DLD1 (cell line): ENCODE measurements around the gene SUPT6H.

Experiments used
- in situ Hi-C: cut with HindIII; loops from 2 replicates; pipeline ENCODE4 v1.10.0; 2017; ENCODE audit warnings: low sequenced_read_pairs

SUPT6H gene

DNA sequence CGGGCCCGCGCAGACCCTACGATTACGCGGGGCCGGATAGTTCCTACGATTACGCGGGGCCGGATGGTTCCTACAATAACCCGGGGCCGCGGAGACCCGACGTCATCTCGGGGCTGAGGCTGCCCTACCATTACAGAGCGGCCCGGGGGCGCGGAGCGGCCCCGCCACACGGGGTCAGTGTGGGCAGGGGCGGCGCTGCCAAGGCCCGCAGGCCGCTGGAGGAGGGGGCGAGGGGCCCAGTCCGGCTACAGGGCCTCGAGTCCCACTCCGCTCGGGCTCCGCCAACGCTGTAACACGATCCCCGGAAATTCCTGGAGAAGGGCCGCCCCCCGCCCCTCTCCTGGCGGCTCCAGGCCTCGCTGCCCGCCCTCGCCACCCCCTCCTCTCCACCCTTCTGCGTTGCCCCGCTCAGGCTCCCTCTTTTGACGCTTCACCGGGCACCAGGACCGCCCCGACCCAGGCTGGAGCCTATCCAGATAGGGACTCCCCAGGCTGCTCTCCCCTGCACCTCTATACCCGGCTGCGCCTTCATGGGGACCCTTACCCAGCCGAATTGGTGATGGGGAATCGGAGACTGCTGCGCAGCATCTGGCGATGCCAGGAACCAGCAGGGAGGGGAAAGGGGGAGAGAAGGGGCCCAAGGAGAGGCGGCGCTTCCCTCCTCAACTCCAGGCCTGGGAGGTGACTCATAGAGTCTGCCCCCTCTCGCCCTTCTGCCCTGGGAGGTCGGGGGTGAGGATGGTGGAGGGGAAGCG is 55.8 kb downstream of the SUPT6H start, which contains the start of gene RAB34:
Gene RAB34 (minus strand): TSS at position 291 of the 755 bp plus-strand sequence. CDS start 602 bp downstream, outside the sequence.
- in situ Hi-C loops, result no loop called here

DNA sequence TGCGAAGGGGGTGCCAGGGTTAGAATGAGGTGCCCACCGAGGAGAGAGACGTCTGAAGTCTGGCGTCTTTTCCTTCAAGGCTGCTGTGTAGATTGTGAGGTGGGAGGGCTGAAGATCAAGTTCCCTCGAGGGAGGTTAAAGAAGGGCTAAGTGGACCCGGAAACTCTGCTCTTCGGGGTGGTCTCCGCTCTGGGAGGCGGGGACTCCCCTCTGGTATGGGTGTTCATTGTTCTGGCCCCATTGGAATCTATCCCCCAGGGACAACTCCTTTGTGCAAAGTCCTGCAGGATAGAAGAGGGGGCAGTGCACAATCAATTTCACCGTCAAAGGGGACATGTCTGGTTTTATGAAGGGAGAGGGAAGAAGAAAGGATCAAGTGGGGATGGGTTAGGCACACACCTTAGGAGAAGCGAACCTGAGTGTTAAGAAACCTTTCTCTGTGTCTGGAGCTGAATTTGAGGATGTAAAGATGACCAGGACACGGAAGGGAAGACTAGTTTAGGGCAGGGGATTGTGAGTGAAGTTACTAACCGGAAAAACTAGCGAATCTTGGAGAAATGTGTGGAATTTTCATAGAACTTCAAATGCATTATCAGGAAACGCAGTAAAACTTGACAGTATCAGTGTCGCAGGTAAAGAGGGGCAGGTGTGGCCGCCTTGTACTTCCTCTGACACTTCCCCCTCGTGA is 56.5 kb downstream of the SUPT6H start:
- in situ Hi-C loops, result no loop called here

DNA sequence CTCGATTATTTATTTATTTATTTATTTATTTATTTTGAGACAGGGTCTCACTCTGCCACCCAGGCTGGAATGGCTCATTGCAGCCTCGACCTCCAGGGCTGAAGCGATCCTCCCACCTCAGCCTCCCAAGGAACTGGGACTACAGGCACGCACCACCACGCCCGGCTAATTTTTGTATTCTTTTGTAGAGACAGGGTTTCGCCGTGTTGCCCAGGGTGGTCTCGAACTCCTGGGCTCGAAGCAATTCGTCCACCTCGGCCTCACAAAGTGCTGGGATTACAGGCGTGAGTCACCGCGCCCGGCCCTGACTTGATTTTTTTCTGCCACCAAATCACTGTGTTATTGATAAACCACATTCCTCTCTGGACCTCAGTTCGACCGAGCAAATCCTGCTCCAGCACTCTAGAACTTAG is 57.0 kb downstream of the SUPT6H start:
- in situ Hi-C loops, result no loop called here

DNA sequence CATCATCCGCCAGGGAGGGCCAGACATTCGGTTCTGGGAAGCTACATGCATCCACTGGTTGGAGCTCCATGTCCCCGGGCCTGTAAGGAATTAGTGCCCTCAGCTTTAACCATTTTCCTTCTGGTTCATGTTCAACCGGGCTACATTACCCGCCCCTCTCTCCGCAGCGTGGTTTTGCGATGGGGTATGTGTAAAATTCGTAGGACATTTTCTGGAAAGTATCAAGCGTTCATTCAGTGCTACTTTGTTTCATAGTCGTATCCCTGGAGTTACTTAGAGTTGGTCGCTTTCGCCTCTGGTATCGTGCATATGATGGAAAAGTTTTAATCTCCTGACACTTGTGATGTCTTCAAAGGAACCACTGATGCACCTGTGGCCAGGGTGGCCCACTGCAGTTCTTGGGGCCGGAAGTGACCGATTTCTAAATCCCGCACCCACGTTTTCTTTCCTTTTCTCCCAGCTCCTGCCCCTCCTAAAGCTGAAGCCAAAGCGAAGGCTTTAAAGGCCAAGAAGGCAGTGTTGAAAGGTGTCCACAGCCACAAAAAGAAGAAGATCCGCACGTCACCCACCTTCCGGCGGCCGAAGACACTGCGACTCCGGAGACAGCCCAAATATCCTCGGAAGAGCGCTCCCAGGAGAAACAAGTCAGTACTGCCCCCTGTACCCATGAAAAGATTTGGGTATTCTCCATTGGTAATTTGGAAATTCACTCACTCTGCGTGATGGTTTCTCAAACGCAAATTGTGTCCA is 58.4 kb downstream of the SUPT6H start:
- in situ Hi-C loops, result loop anchor here (10.0 kb wide), 1 partner anchor 214 kb away; no protein-coding TSS in a partner anchor

DNA sequence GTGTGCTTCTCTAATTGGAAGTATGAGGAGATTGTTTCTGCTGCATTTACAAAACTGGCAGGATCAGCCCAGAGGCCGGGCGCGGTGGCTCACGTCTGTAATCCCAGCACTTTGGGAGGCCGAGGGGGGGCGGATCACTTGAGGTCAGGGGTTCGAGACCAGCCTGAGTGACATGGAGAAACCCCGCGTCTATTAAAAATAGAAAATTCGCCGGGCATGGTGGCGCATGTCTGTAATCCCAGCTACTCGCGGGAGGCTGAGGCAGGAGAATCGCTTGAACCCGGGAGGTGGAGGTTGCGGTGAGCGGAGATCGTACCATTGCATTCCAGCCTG is 59.0 kb downstream of the SUPT6H start:
- in situ Hi-C loops, result loop anchor here (10.0 kb wide), 1 partner anchor 214 kb away; no protein-coding TSS in a partner anchor

DNA sequence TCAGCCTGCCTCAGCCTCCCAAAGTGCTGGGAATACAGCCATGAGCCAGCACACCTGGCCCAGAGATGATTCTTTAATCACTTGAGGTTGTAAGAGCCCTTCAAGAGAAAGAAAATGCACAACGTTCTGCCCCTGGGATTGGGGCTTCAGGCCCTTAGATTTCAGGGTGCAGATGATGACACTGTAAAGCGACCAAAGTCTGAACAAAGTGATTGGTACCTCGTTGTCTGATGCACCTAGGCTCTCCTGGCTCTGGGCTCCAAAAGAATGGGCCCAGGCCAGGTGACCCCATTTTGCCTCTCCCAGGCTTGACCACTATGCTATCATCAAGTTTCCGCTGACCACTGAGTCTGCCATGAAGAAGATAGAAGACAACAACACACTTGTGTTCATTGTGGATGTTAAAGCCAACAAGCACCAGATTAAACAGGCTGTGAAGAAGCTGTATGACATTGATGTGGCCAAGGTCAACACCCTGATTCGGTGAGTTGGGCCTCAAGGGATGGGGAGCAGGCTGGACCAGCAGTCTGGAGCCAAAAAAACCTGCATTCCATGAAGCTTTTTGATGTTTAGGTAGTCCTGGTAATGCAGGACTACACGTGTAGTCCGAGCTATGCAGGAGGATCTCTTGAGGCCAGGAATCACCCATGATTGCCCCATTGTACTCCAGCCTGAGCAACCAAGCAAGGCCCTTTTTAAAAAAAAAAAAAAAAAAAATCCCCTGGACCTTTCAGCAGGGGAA is 60.6 kb downstream of the SUPT6H start:
- in situ Hi-C loops, result loop anchor here (10.0 kb wide), 1 partner anchor 212 kb away; no protein-coding TSS in a partner anchor

DNA sequence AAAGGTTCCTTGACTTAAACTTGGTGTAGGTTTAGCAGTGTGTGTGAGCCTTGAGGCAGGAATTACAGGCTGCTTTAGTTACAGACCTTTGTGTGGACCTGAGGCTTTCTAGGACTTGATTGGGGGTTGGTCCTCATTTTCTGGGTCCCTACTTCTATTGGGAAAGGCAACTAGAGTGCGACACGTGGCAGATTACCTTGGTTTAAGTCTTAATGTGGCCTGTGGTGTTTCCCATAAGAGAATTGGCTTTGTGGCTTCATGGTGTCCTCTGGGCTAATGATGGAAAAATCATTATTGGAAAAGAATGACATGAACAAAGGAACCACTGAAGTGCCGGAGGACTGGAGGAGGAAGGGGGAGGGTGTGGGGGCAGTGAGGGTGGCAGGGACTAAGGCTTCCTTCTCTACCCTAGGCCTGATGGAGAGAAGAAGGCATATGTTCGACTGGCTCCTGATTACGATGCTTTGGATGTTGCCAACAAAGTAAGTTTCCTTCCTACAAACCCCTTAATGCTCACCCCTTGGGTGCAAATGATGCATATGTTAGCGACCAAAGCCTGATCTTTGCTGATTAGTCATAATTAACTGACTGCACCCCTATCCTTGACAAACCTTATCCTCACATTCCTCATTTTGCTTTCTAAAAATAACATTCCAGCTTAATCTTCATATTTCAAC is 61.3 kb downstream of the SUPT6H start:
- in situ Hi-C loops, result loop anchor here (10.0 kb wide), 1 partner anchor 212 kb away; no protein-coding TSS in a partner anchor

DNA sequence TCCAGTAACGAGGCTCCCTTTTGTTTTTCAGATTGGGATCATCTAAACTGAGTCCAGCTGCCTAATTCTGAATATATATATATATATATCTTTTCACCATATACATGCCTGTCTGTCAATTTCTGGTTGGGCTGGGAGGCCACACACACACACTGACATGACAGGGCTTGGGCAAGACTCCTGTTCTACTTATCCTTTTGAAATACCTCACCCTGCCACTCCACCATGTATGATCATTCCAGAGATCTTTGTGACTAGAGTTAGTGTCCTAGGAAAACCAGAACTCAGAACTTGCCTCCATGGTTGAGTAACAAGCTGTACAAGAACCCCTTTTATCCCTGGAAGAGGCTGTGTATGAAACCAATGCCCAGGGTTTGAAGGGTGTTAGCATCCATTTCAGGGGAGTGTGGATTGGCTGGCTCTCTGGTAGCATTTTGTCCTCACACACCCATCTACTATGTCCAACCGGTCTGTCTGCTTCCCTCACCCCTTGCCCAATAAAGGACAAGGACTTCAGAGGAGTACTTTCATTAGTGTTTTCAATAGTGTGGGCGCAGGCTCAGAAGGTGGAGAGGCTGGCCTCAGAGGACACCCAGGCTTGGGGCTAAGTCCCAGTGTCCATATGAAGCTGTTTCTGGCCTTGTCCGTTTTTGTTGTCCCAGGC is 62.0 kb downstream of the SUPT6H start:
- in situ Hi-C loops, result loop anchor here (10.0 kb wide), 1 partner anchor 211 kb away; no protein-coding TSS in a partner anchor

DNA sequence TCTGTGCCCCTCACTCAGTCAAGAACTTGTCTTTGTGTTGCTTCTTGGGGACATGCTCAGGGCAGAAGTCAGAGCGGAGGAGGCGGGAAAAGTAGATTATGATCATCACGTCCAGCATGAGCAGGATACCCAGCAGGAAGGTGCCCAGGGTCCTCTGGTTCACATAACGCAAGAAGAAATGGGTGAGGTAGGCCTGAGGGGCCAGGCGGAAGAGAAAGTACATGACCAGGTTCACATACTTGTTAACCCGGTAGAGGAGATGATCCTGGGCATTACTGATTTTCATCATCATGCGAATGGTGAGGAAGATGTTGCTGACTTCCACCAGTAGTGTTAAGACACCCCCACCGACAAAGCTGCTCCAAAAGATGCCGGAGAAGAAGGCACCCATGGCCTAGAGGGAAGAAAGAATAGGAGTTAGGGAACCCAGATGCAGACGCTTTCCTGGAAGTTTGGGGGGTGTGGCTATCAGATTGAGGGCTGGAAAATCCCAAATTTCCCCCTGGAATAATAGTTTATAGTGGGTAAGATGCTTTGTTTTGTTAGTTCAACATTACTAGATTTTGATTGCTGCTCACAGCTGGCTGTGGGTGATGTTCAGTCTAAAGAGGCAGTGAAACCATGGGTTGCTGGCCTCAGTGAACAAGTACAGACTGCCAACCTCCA is 62.6 kb downstream of the SUPT6H start:
- in situ Hi-C loops, result loop anchor here (10.0 kb wide), 1 partner anchor 210 kb away; no protein-coding TSS in a partner anchor

DNA sequence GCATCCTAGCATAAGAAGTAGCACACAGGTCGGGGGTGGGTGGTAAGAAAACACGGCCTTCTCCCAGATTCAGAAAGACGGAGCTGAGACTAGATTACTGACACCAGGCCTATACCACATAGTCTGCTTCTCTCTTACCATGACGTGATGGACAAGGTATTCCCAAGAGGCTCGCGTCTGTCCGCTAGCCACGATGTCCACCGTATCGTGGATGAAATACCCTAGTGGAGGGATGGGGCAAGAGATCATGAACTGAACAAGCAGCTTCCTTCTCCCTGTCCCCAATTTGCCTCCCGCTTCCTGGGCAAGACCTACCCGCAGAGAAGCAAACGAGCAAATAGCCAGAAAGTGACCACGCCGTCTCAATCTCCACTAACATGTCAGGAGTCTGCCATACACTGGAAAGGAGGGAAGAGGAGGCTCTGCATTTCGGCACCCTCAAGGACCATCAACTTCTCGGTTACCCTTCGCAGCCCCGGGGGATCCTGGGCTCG is 63.2 kb downstream of the SUPT6H start:
- in situ Hi-C loops, result loop anchor here (10.0 kb wide), 1 partner anchor 210 kb away; no protein-coding TSS in a partner anchor

DNA sequence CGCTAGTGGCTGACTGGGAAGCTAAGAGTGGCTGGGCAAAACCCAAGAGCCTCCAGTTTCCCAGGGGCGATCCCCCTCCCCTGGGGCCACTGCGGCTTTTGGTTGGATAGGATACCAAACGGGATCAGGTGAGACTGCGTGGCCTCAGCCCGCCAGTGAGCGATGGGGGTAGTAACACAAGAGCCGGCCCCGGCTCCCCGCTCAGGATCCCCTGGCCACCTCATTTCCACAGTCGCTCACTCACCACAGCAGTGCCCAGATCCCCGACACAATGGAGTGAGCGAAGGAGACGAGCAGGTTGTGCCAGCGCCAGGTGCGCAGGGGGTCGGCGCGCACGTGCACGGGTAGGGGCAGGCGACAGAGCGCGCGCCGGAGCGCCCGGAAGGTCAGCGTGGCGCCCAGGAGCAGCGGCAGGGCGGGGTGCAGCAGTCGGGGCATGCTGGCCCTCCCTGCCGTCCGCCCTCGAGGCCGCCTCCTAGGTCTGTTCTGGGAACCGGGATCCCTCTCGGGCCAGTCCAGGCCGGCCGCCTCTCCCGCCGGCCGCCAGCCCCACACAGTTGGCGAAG is 63.7 kb downstream of the SUPT6H start:
- in situ Hi-C loops, result loop anchor here (10.0 kb wide), 1 partner anchor 209 kb away; no protein-coding TSS in a partner anchor

DNA sequence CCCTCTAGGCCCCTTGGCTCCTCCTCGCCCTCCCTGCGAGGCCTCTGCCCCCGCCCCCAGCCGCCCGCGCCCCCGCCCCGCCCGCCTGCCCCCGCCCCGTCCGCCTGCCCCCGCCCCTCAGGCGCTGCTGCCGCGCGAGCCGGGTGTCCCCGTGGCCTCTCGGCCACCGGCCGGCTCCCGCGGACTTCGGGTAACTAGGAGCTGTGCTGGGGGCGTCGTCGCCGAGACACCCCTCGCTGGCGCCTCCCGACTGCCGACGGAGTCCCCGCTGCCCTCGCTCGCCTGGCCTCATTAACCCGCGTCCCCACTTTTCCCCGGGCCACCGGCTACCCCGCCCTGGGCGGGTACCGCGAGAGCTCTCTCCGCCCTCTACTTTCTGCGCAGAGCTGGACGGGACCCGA is 64.2 kb downstream of the SUPT6H start, which contains the start of gene TLCD1:
Gene TLCD1 (minus strand): TSS at position 8 of the 401 bp plus-strand sequence. CDS start 136 bp downstream, outside the sequence.
- in situ Hi-C loops, result loop anchor here (10.0 kb wide), 1 partner anchor 209 kb away; no protein-coding TSS in a partner anchor

DNA sequence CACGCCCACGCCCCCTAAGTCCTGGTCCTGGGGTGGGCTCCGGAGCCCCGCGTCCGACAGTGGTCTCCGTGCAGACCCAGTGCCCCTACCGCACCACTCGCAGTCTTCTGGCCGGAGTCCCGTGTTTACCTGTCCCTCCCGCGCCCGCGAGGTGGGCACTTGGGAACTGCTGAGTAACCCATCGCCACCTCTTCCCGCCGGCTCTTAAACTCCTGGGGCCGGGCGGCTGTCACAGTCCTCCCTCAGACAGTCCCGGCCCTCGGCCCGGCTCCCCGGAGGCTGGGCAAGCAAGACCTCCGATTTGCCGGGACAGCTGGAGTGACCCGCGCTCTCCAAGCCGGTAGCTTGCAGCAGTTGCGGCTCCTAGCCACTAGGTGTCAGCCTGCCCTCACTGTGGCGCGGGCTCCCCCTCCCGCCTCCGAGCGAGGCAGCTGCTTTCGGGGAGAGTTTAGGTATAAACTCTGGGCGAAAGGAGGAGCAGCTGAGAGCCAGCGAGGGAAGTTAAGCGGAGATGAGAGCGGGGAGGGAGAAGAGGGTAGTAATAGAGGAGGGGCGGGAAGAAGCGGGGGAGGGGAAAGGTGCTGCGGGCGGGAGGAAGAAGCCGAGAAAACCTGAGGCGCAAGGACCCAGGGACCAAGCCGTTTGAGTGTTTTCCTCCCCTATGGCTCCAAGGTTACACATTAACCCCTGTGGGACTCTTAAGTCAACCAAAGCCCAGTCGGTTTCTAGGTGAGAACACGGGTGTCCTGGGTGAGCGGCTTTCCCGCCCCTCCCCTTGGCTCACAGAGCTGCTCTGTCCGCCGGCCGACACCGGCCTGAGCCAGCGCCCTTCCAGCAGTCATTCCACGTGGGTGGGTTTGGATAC is 64.9 kb downstream of the SUPT6H start:
- in situ Hi-C loops, result loop anchor here (10.0 kb wide), 1 partner anchor 208 kb away; no protein-coding TSS in a partner anchor

DNA sequence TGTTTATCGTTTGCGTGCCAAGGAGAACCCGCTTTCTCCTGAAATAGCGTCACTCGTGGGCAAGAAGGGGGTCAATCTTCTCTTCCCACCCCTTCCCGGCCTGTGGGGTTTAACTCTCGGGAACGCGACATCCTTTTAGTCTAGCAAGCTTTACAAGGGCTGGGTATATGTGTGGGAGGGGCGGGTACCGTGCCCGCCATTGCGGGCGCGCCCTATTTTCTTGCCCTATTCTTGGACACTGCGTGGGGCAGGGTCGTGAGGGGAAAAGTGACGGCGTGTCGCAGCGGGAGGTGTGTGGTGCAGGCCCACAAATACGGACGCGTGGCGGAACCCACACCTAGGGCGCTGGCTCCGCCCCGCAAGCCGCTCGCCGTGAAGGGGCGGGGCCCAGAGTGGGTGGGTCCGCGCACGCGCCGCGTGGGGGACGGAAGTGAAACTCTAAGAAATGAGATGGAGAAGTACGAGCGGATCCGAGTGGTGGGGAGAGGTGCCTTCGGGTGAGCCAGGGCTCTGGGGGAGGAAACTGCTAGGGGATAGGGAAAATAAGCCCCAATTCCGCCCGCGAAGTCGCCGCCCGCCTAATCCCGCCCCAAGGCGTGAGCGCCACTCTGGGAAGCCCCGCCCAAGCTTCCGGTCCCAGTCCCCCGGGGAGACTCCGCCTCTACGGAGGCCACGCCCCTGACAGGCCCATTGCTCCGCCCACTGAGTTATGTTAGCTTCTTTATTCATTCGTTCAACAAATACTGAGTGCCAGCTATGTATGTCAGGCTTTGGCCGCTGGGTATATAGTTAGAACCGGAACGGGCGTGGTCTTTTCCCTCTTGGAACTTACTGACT is 66.6 kb downstream of the SUPT6H start, which contains the start of gene NEK8:
Gene NEK8 (plus strand): TSS at position 425 of the 837 bp plus-strand sequence. CDS start 26 bp downstream, at position 451.
- in situ Hi-C loops, result loop anchor here (10.0 kb wide), 1 partner anchor 206 kb away; no protein-coding TSS in a partner anchor

DNA sequence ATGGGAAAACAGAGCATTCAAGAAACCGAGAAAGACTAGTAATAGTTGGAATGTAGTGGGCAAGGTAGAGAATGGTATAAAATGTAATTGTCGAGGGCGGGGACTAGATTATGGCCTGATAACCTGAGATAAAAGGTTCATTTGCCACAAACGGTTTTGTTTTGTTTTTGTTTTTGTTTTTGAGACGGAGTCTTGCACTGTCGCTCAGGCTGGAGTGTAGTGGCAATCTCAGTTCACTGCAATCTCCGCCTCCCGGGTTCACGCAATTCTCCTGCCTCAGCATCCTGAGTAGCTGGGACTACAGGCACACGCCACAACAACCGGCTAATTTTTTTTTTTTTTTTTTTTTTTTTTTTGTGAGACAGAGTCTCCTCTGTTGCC is 67.9 kb downstream of the SUPT6H start:
- in situ Hi-C loops, result loop anchor here (10.0 kb wide), 1 partner anchor 205 kb away; no protein-coding TSS in a partner anchor

DNA sequence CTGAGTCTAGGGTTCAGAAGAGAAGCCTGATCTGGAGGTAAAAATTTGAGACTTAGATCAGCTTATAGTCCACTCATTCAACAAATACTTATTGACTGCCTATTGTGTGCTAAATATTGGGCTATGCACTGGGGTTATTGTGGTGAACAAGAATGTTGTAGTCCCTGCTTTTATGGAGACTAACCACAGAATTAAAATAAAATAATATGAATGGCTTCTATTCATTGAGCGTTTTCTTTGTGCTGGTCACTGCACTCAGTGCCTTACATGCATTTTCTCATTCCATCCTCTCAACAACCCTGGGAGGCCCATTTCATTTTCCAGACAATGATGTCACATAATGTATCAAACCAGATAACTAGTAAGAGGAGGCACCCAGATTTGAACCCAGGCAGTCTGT is 71.3 kb downstream of the SUPT6H start:
- in situ Hi-C loops, result no loop called here
